Superior temporal gyrus (tissue), 1 donor: ENCODE results near the gene SPATS2L.

Experiments used
- DNase-seq: peaks from one replicate; pipeline ENCODE4 v3.0.0-alpha.2; 2016; ENCODE audit errors: extremely low spot score

The SPATS2L gene

GRCh38 chr2:200297100-200297499 lies 9.4 kb upstream of the SPATS2L start:
- no peak for DNase-seq

GRCh38 chr2:200297989-200298388 lies 8.5 kb upstream of the SPATS2L start:
- no peak for DNase-seq

DNA sequence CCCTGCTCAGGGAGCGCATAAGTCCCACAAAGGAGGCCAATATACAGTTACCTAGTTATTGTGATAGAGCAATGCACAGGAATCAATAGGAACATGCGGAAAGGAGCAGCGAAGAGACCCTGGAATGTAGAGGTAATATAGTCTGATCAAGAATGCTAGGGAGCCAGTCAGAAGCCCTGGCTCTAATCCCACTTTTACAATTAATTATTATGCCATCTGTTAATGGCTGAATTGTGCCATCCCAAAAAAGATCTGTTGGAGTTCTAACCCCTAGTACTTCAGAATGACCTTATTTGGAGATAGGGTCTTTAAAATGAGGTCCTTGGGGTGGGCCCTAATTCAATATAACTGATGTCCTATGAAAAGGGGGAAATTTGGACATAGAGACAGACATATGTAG lies 7.7 kb upstream of the SPATS2L start:
- DNase-seq = no peak

DNA sequence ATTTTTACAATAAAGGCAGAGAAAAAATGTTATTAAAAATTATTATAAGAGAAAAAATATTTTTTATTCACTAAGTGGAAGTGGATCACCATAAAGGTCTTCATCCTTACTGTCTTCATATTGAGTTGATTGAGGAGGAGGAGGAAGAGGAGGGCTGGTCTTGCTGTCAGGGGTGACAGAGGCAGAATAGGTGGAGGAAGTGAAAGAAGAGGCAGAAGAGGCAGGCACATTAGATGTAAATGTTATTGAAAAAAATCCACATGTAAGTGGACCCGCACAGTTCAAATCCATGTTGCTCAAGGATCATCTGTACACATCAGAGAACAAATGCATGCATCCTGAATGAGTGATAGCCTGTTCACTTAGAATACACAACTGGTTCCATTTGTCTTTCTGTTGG lies 6.4 kb upstream of the SPATS2L start:
- no peak for DNase-seq

DNA sequence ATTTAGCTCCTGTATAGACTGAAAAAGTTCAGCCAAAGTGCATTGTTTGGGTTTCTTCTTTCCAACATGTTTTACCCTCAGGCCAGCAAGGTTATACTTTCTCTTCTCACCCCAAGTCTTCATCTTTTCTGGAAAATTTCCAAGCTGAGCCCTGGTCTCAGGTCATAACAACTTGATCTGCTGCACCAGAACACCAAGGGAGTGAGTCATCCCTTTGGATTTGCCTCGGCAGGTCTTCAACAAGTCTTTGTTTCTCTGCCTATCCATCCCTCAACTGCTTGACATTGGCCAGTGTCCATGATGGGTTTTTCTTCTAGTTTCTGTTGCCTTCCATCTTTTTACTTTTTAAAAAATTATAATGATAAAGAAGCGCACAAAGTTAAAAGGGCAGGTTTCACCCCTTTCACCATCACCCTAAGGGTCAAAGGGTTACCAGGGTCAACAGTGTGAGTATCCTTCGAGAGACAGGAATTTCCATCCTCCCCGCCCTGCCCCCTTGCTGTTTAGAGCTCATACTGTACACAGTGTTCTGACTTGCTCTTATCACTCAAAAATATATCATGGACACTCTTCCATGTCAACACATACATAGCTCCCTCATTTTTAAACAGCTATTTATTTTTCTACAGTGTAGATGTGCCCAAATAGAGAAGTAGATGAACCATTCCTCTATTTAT lies 5.7 kb upstream of the SPATS2L start:
- DNase-seq = no peak

DNA sequence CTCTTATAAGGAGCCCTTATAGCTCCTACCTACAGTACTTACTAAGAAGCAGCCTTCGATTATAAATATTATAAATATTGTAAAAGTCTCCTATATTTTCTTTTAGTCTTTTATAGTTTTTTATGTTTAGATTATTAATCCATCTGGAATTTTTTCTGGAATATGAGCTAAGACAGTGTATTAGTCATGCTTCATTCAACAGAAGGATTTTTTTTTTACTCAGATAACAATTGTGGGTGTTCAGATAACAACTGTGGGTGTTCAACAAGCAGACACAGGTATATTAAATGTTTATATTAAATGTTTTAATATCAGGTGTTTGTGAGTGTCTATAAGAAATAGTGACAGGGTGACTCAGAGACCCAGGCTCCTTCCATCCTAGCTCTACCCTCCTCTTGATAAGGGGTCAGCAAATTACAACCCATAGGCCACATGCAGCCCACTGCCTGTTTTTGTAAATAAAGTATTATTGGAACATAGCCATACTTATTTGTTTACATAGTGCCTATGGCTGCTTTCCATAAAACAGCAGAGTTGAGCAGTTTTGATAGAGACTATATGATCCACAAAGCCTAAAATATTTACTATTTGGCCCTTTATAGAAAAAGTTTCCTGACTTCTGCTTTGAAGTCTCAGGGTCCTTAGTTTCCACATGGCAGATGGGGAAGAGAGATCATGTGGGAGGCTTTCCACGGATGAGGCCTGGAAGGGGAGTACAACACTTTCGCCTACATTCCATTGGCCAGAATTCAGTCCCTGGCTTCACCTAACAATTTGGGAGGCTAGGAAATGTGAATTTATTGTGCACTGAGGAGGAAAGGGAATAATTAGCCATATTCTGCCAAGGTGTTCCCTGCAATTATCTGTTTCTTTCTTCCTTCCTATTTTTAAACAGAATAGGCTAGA lies 4.3 kb upstream of the SPATS2L start:
- DNase-seq = no peak

GRCh38 chr2:200302940-200303727 lies 3.4 kb upstream of the SPATS2L start:
- DNase-seq = no peak

- DNase-seq = no peak
These were observed 697 bp upstream of the SPATS2L start for GRCh38 chr2:200305797-200306195.

DNA sequence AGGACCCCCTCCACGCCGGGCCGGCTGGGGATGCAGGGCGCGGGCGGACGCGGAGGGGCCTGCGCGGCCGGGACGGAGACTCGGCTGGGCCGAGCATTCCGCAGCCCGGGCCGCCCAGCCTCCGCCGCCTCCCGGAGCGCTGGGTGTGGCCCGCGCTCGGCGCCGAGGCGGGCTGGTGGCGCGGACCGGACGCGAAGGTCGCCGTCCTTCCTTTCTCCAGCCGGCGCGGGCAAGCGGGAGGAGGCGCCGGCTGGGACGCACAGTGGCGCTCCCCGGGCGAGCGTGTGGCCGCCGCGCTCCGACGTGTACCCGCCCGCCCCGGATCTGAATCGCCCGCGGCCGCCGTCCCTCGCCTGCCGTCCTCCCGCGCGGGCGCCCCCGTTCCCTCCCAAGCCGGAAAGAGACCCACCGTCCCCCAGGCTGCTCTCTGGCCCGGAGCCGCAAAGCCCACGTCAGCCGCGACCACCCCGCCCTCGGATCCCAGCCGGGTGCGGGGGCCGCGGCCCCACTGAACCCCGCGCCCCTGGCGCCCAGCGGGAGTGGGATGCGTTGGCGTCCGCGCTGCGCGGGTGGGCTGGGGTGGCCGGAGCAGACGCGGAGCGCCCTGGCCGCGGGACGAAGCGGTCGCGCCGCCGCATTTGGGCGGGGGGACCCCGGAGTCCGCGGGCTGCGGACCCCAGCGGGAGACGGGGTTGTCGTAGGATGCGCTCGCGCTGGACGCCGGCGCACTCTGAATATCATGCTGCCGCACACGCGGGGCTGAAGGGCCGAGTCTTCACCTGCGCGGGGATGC lies 634 bp downstream of the SPATS2L start:
- DNase-seq = peak; percentile 16

DNA sequence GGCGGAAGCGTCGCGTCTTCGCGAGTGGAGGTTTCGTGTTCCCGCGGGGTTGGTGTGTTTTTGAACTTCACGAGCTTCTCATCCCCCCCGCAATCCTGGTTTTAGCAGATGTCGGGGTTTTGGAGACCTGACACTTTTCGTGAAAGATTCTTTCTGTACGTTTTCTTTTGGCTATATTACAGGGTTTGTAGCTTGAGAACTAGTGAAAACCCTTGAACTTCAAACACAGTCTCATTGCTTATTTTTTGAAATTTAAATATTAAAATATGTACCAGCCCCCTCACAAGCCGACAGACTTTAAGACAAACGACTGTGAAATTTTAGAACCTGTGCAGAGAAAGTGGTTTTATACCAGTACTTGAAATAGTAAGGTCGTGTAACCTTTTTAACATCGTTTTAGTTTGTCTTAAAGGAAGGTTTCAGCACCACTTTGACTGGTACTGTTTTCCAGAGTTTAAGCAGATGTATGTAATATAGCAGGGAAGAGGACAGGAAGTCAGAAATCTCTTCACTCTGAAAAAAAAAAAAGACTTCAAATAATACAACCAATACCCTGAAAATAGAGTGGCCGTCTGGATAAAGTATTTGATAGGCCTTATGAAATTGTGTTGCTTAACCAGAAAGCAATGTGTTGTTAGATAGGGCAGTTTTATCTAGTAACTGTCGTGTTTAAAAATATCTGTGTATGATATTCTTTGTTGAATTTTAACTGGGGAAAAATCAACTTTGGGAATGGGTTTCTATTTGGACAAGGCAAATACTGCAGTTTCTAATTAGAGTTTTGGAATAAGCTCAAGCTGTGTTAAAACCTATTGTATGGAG lies 1.4 kb downstream of the SPATS2L start:
- DNase-seq = peak; percentile 80

GRCh38 chr2:200308546-200309295 lies 2.2 kb downstream of the SPATS2L start:
- no peak for DNase-seq

DNA sequence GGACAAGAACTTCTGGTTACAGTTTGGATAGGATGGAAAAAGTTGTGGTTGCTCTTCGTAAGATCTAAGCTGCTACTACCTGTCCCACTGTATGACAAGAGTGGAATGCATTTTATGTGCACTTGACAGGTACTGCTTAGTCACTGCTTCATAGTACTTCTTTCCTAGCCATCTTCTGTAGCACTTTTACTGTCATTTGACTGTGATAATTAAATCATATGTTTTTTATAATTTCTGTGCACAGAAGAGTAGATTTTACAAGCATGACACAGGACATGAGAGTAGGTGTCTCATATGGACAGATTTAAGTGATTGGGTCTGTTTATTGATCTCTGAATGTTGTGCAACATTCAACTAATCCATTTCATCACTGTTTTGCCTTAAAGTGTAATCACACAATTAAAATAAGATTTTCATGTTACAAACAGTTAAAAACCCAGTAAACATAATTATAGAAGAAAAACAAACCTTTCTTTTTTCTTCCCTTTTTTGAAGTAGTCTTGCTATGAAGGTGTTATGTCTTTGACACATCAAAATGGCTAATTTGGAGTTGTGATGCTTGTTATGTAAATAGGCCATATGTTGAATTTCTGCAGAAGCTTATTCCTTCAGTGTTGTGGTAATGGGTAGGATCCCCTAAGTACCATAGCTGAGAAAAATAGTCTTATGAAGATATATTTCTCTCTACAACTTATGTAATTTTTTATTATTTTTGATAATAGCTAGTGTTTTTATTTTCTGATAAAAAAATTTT lies 3.0 kb downstream of the SPATS2L start:
- DNase-seq = no peak

GRCh38 chr2:200310545-200310971 lies 4.1 kb downstream of the SPATS2L start:
- DNase-seq = no peak

- DNase-seq = no peak
These were observed 4.6 kb downstream of the SPATS2L start for GRCh38 chr2:200311139-200311538.

DNA sequence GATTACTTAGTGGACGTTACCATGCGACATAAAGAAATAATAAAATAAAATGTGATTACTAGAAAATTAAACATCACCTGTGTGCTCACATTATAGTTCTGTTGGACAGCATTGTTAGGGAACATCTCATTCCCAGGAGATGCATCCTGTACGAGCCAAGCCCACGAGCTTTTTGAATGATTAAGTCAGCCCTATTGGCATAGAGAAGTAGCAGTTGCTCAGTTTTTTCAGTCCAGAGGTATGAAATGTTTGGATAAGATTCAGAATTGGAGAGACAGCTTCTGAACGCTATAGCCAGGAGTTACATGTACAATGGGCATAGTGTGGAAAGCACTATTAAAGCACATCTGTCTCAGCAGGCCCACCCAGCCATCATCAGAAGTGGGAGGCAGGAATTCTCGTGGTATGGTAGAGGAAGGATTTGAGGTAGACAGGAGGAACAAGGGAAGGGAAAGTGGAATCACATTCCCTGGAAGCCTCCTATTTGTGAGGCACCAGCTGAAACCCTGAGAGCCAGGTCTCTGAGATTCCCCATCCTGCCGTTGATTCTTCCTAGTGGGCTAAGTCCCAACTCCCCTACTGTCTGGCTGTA lies 8.6 kb downstream of the SPATS2L start:
- DNase-seq = no peak

GRCh38 chr2:200317975-200318374 lies 11.5 kb downstream of the SPATS2L start:
- peak; percentile 61 for DNase-seq

DNA sequence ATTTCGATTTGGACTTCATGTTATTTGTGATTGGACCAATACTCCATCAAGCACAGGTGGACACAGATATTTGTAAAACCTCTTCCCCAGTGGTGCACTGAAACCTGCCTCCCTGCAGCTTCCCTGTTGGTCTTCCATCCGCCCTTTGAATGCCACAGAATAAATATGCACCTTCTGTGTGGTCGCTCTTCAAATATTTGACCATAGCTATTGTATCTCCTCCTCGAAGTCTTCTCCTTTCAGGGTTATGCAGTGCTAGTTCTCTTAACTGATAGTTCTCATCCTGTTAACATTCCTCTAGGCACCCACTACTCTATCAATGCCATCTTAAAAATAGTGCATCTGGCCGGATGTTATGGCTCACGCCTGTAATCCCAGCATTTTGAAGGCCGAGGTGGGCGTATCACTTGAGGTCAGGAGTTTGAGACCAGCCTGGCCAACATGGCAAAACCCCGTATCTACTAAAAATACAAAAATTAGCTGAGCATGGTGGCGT lies 12.5 kb downstream of the SPATS2L start:
- no peak for DNase-seq

DNA sequence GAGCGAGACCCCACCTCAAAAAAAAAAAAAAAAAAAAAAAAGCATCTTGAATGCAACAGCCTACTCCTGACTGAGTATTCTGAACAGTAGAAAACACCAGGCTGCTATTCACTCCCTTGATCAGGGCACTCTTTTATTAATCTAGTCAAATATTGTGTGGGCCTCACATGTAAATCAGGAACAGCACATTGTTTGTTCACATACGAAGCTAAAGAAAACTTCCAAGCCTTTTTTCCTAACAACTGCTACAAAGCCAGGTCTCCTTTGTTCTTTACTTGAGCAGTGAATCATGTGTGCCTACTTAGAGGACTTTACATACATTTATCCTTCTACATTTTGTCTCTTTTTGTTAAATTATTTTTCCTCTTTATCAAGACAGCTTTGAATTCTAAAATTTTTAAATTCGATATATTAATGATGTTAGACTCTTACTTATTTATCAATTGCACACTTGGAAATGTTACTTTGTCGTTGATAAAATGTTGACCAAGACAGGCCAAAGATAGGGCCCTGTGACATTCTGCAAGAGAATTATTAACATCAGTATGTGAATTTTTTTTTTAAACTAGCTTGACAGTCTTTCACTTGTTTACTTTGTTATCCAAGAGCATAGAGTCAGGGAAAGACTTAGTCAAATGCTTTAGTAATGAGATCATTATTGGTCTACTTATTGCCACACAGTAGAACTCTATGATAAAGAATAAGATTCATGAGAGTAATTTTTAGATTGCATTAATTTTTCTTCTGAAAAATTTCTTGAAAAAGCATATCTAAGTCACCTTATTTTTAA lies 13.2 kb downstream of the SPATS2L start:
- DNase-seq = no peak
